Vein endothelial cell (primary cell): Measurements from ENCODE around the gene ATP5F1D. TPM values are rescaled to one million over a fixed set of nuclear protein-coding genes. Genes with fewer than 3 reads are reported as not detected.

Experiments used
- total RNA-seq: library from RNA; depleted of rRNA; stranded (reverse); fragments of >200 nt; gene quantifications from 2 replicates; pipeline ENCODE4 v1.2.3, GENCODE V29; 2012

ATP5F1D gene
- total RNA-seq = 18.0 and 24.8 TPM in 2 replicates

DNA sequence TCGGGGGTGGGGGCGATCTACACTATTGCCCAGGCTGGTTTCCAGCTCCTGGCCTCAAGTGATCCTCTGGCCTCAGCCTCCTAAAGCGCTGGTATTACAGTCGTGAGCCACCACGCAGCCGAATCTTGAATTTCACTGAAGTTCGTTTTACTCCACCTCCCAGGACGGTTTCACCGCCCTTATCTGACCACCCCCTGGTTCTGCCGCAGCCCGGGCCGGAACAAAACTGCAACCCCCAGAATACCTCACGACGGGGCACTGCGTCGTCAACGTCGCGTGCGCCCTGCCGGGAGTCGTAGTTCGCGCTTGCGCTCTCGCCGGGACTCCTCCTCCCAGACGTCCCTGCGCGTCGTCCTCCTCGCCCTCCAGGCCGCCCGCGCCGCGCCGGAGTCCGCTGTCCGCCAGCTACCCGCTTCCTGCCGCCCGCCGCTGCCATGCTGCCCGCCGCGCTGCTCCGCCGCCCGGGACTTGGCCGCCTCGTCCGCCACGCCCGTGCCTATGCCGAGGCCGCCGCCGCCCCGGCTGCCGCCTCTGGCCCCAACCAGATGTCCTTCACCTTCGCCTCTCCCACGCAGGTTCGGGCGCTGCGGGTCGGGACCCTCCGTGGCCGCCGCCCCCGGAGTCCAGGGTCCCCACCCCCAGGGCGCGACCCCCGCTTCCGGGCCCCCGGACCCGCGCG is at the start of gene ATP5F1D:
Gene ATP5F1D (plus strand): TSS at position 335 of the 679 bp plus-strand sequence. CDS start 100 bp downstream, at position 435.

GRCh38 chr19:1205114-1206099 is 36.1 kb upstream of the ATP5F1D start, which contains the start of gene STK11:
TSS of gene STK11 (plus strand) at chr19:1205778. CDS start at chr19:1206914, 1,136 bp downstream.

DNA sequence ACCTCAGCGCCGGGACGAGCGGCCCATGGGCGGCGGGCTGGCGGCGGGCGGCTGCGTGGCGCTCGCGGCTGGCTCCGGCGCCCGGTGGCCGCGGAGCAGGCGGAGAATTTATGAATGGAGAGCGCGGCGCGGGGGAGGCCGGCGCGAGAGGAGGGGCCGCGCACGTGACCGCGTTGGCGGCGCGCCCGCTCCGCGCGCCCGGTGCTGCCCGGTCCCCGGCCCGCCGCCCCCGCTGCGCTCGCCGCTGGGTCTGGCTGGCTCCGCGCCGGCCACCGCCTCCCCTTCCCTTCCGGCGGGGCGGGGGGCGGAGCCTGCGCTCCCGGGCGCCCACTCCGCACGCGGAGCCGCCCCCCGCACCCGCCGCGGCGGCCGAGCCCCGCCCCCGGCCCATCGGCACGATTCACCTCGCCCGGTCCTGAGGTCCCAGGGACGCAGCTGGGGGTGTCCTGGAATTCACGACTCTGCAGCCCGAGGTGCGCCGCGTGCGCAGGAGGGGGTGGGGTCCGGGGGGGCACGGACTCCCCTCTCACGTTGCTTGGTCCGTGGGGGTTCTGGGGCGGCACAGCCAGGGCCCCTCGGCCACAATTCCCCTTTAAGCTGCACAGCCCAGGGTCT is 3.7 kb upstream of the ATP5F1D start, which contains the start of gene CBARP:
Gene CBARP (minus strand): TSS at position 252 of the 615 bp plus-strand sequence. CDS start 1,905 bp downstream, outside the sequence.

DNA sequence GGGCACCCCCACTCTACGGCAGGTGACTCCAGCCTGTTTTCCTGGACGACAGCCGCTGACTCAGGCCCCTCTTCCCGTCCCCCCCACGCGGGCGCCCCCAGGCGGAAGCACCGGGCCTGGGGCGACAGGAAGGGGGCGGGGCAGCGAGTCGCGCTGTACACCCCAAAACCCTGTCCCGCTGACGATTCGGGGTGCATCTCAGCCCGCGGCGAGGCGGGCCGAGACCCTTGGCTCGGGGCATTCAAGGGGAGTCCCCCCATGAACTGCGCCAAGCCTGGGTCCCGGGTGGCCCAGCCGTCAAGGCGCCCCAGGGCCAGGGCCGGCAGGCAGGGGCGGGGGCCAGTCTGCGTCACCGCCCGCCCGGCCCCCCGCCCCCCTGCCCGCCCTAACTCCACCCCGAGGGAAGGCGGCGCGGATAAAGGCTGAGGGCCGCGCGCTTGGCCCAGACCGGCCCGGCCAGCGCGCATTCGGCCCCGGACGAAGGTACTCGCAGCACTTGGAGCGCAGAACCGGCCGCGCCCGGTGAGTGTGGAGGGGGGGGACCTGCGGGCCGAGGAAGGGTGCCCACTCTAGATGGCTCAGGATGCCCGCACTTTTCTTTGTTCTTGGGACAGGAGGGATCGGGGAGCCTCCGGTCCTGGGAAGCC is 6.7 kb downstream of the ATP5F1D start, which contains the start of gene MIDN:
Gene MIDN (plus strand): TSS at position 445 of the 647 bp plus-strand sequence. CDS start 1,714 bp downstream, outside the sequence.

GRCh38 chr19:1269065-1269477 is 27.5 kb downstream of the ATP5F1D start, which contains the start of gene CIRBP:
TSS of gene CIRBP (plus strand) at chr19:1269332. CDS start at chr19:1270934, 1,602 bp downstream.

DNA sequence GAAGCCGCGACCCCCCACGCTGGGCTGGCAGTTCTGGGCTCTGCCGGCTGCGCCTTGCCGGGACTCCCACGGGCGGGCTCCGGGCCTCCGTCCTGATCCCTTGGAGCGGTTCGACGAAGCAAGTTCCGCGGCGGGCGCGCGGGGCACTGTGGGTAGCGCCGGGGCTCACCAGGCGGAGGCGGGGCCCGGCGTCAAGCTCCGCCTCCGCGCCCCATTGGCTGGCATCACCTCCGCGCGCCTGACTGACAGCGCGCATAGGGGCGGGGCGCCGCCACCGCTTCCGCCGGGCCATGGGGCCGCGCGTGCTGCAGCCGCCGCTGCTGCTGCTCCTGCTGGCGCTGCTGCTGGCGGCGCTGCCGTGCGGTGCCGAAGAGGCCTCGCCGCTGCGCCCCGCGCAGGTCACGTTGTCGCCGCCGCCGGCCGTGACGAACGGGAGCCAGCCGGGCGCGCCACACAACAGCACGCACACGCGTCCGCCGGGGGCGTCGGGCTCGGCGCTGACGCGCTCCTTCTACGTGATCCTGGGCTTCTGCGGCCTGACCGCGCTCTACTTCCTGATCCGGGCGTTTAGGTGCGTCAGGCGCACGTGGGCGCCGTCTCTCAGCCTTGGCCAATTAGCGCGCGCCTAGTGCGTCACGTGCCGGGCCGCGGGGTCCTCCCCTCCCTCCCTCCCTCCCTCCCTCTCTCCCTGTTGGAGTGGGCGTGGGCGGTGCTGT is 33.9 kb downstream of the ATP5F1D start, which contains the start of gene FAM174C:
Gene FAM174C (plus strand): TSS at position 271 of the 716 bp plus-strand sequence. CDS start 20 bp downstream, at position 291.

DNA sequence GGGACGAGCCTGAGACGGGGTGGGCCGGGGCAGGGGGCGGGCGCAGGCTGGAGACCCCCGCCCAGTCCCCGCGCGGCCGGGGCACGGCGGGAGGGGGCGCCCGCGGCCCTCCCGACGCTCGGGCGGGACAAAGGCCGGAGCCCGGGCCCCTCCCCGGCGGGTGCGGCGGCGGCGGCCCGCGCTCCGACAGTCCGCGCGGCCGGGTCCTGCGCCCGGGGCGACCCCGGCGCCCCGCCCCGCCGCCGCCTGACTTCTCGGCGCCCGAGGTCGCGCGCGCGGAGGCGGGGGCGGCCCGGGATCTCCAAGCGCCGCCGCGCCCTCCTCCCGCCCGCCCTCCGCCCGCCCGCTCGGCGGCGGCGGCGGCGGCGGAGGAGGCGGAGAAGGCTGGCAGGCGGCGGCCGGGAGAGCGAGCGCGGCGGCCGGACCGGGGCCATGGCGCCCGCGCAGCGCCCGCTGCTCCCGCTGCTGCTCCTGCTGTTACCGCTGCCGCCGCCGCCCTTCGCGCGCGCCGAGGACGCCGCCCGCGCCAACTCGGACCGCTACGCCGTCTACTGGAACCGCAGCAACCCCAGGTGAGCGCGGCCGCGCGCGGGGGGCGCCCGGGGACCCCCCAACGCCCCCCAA is 44.3 kb downstream of the ATP5F1D start, which contains the start of gene EFNA2:
Gene EFNA2 (plus strand): TSS at position 137 of the 624 bp plus-strand sequence. CDS start 296 bp downstream, at position 433.

Other genes with a start within 250 kb of the ATP5F1D start
- gene GRIN3B, start 241.3 kb upstream of the ATP5F1D start, total RNA-seq = 1.2 and 4.2 TPM in 2 replicates
- 82.6 and 118 TPM in 2 replicates for gene TMEM259, start 220.6 kb upstream of the ATP5F1D start, total RNA-seq
- not detected in 2 replicates for gene RNU6-2, start 220.2 kb upstream of the ATP5F1D start, total RNA-seq
- 249 and 315 TPM in 2 replicates for gene CNN2, start 215.1 kb upstream of the ATP5F1D start, total RNA-seq
- 7.6 and 10.1 TPM in 2 replicates for gene ABCA7, start 201.6 kb upstream of the ATP5F1D start, total RNA-seq
- 13.1 and 17.6 TPM in 2 replicates for gene ARHGAP45, start 174.6 kb upstream of the ATP5F1D start, total RNA-seq
- 148 and 173 TPM in 2 replicates for gene POLR2E, start 146.4 kb upstream of the ATP5F1D start, total RNA-seq
- gene GPX4, start 137.8 kb upstream of the ATP5F1D start, total RNA-seq = 418 and 553 TPM in 2 replicates
- 38.4 and 40.5 TPM in 2 replicates for gene SBNO2, start 67.5 kb upstream of the ATP5F1D start, total RNA-seq
- 71.0 and 85.6 TPM in 2 replicates for gene STK11, start 36.0 kb upstream of the ATP5F1D start, total RNA-seq
- gene CBARP, start 3.7 kb upstream of the ATP5F1D start, total RNA-seq = 6.4 and 7.2 TPM in 2 replicates
- gene MIDN, start 6.8 kb downstream of the ATP5F1D start, total RNA-seq = 23.3 and 24.8 TPM in 2 replicates
- gene CIRBP, start 27.6 kb downstream of the ATP5F1D start, total RNA-seq = 308 and 317 TPM in 2 replicates
- gene FAM174C, start 33.8 kb downstream of the ATP5F1D start, total RNA-seq = 24.7 and 32.7 TPM in 2 replicates
- gene EFNA2, start 44.1 kb downstream of the ATP5F1D start, total RNA-seq = 0.57 and 1.3 TPM in 2 replicates
- 54.9 and 59.0 TPM in 2 replicates for gene NDUFS7, start 142.2 kb downstream of the ATP5F1D start, total RNA-seq
- 20.1 and 31.0 TPM in 2 replicates for gene GAMT, start 159.8 kb downstream of the ATP5F1D start, total RNA-seq
- gene DAZAP1, start 165.8 kb downstream of the ATP5F1D start, total RNA-seq = 63.0 and 78.0 TPM in 2 replicates
- 657 and 725 TPM in 2 replicates for gene RPS15, start 196.6 kb downstream of the ATP5F1D start, total RNA-seq
- gene APC2, start 208.4 kb downstream of the ATP5F1D start, total RNA-seq = under 0.01 and 0.10 TPM in 2 replicates
- 26.4 and 31.4 TPM in 2 replicates for gene C19orf25, start 237.5 kb downstream of the ATP5F1D start, total RNA-seq
- gene PCSK4, start 248.6 kb downstream of the ATP5F1D start, total RNA-seq = 1.5 and 1.6 TPM in 2 replicates
- 0.86 and 0.98 TPM in 2 replicates for gene REEP6, start 249.4 kb downstream of the ATP5F1D start, total RNA-seq